OCI-LY3 (cell line): ENCODE measurements around the gene ITPR1.

Experiments used
- H2AFZ ChIP-seq: fragments of 200-600, 300-600 bp; shearing (Covaris generic); 2 replicates; pipeline ENCODE4 v1.6.0; 2014; ENCODE audit warnings: antibody characterized with exemption, low read depth, low read length
- H3K27ac ChIP-seq: fragments of 200-600, 300-600 bp; sonication (generic); 2 replicates; pipeline ENCODE4 v1.5.1; 2014; ENCODE audit warnings: mild to moderate bottlenecking, low read length, moderate library complexity, mixed read lengths
- H3K27me3 ChIP-seq: fragments of 200-600, 300-600 bp; sonication (generic); 2 replicates; pipeline ENCODE4 v1.6.1; 2014; ENCODE audit warnings: low read depth, low read length, mixed read lengths
- H3K36me3 ChIP-seq: fragments of 200-600, 300-600 bp; sonication (generic); replicated peaks from 2 replicates; pipeline ENCODE3; 2014; ENCODE audit warnings: low read depth, low read length, mixed read lengths
- H3K4me1 ChIP-seq: fragments of 300-600, 200-600 bp; sonication (generic); 2 replicates; pipeline ENCODE4 v1.6.1; 2014; ENCODE audit warnings: low read length, mixed read lengths
- H3K4me2 ChIP-seq: fragments of 200-600, 300-600 bp; sonication (generic); 2 replicates; pipeline ENCODE4 v1.6.1; 2014; ENCODE audit warnings: low read length, mixed read lengths
- H3K4me3 ChIP-seq: fragments of 300-600, 200-600 bp; sonication (generic); 2 replicates; pipeline ENCODE4 v1.5.1; 2014; ENCODE audit warnings: antibody characterized with exemption, mild to moderate bottlenecking, low read length, moderate library complexity
- H3K79me2 ChIP-seq: fragments of 300-600, 200-600 bp; shearing (Covaris generic); 2 replicates; pipeline ENCODE4 v1.6.1; 2014; ENCODE audit warnings: mild to moderate bottlenecking, low read length, mixed read lengths
- H3K9ac ChIP-seq: fragments of 300-600, 200-600 bp; shearing (Covaris generic); 2 replicates; pipeline ENCODE4 v1.6.0; 2014; ENCODE audit warnings: mild to moderate bottlenecking, low read length, moderate library complexity
- H3K9me3 ChIP-seq: fragments of 200-600, 300-600 bp; shearing (Covaris generic); 2 replicates; pipeline ENCODE4 v1.6.1; 2014; ENCODE audit warnings: low read length, mixed read lengths; ENCODE audit not compliant: insufficient read depth
- H4K20me1 ChIP-seq: fragments of 200-600, 300-600 bp; sonication (generic); 2 replicates; pipeline ENCODE4 v1.6.1; 2016; ENCODE audit warnings: low read length, mixed read lengths; ENCODE audit not compliant: insufficient read depth
- CTCF ChIP-seq: fragments of 200-600, 300-600 bp; sonication (generic); IDR thresholded peaks from 2 replicates; pipeline ENCODE4 v1.5.1; 2014; ENCODE audit warnings: antibody characterized with exemption, low read length, low read depth
- EZH2phosphoT487 ChIP-seq: fragments of 200-600 bp; shearing (Covaris generic); IDR thresholded peaks from 2 replicates; pipeline ENCODE4 v1.6.1; 2018; ENCODE audit warnings: antibody characterized with exemption, mixed run types, low read depth

ITPR1 gene

GRCh38 chr3:4895838-4896237, 402.7 kb downstream of the ITPR1 start:
- Histone ChIP-seq H3K27me3 (peaks cover 72% of the 10 kb centered on the region), H3K79me2 (no peaks in the 10 kb centered on the region), H3K4me3 (no peak overlapping the region), H3K4me1 (peaks cover 10% of the 10 kb centered on the region), H3K9me3 (no peaks in the 10 kb centered on the region), H3K9ac (no peak overlapping the region), H3K4me2 (no peak overlapping the region), H2AFZ (no peak overlapping the region), H3K36me3 (no peaks in the 10 kb centered on the region), H3K27ac (no peak overlapping the region), H4K20me1 (no peaks in the 10 kb centered on the region)
- TF ChIP-seq CTCF (no peak), EZH2phosphoT487 (no peak)
